DOHH2 (cell line): Measurements from ENCODE around the gene SHROOM3.

ENCODE experiments used
- H3F3A ChIP-seq: fragments of 200-600 bp; sonication (generic), shearing (Covaris generic); 2 replicates; pipeline ENCODE4 v1.6.0; 2016; ENCODE audit warnings: antibody characterized with exemption, mild to moderate bottlenecking; ENCODE audit not compliant: control insufficient read depth, insufficient read depth
- H3K27ac ChIP-seq: fragments of 200-600 bp; sonication (generic); 2 replicates; pipeline ENCODE4 v1.5.1; 2014; ENCODE audit warnings: low read depth, mild to moderate bottlenecking, low read length, moderate library complexity
- H3K27me3 ChIP-seq: fragments of 200-600 bp; sonication (generic); 2 replicates; pipeline ENCODE4 v1.6.1; 2014; ENCODE audit warnings: mild to moderate bottlenecking, low read length, mixed read lengths; ENCODE audit not compliant: control insufficient read depth
- H3K36me3 ChIP-seq: fragments of 200-600 bp; sonication (generic); 2 replicates; pipeline ENCODE4 v1.6.1; 2014; ENCODE audit warnings: mild to moderate bottlenecking, low read length, moderate library complexity, mixed read lengths; ENCODE audit not compliant: control insufficient read depth
- H3K4me1 ChIP-seq: fragments of 200-600 bp; sonication (generic); 2 replicates; pipeline ENCODE4 v1.6.1; 2014; ENCODE audit warnings: mild to moderate bottlenecking, low read length, mixed read lengths; ENCODE audit not compliant: control insufficient read depth
- H3K4me2 ChIP-seq: fragments of 200-600 bp; sonication (generic); 2 replicates; pipeline ENCODE4 v1.6.0; 2014; ENCODE audit warnings: mild to moderate bottlenecking, low read length, moderate library complexity
- H3K4me3 ChIP-seq: fragments of 200-600 bp; sonication (generic); 2 replicates; pipeline ENCODE4 v1.5.1; 2014; ENCODE audit warnings: mild to moderate bottlenecking, low read length, mixed read lengths
- H3K79me2 ChIP-seq: fragments of 200-600 bp; sonication (generic); 2 replicates; pipeline ENCODE4 v1.6.1; 2014; ENCODE audit warnings: mild to moderate bottlenecking, low read length, mixed read lengths; ENCODE audit not compliant: control insufficient read depth
- H3K9me2 ChIP-seq: fragments of 200-600 bp; sonication (generic); replicated peaks from 2 replicates; pipeline ENCODE4 v1.6.1; 2014; ENCODE audit warnings: mild to moderate bottlenecking, low read length, mixed read lengths; ENCODE audit not compliant: control insufficient read depth
- H3K9me3 ChIP-seq: fragments of 200-600 bp; sonication (generic); 2 replicates; pipeline ENCODE4 v1.6.1; 2014; ENCODE audit warnings: antibody characterized with exemption, low read length, mixed read lengths; ENCODE audit not compliant: control insufficient read depth, insufficient read depth
- H4K20me1 ChIP-seq: fragments of 200-600 bp; sonication (generic); 2 replicates; pipeline ENCODE4 v1.6.0; 2014; ENCODE audit warnings: low read depth, mild to moderate bottlenecking, antibody characterized with exemption, low read length, moderate library complexity; ENCODE audit not compliant: control insufficient read depth, insufficient read depth
- CTCF ChIP-seq: fragments of 200-600 bp; sonication (generic); IDR thresholded peaks from one replicate; pipeline ENCODE4 v1.5.1; 2014; ENCODE audit warnings: antibody characterized with exemption, mild to moderate bottlenecking, low read depth, low read length; ENCODE audit not compliant: poor library complexity, severe bottlenecking
- EZH2phosphoT487 ChIP-seq: fragments of 200-600 bp; sonication (generic); IDR thresholded peaks from 2 replicates; pipeline ENCODE4 v1.6.1; 2017; ENCODE audit warnings: borderline replicate concordance, mild to moderate bottlenecking, antibody characterized with exemption, low read length, moderate library complexity, mixed read lengths

SHROOM3 gene

GRCh38 chr4:76535603-76536372 lies 100.8 kb downstream of the SHROOM3 start:
- H3K9me3 ChIP-seq: no peaks in the 10 kb centered on the region
- no peaks in the 10 kb centered on the region for H4K20me1 ChIP-seq
- no peak overlapping the region for H3K4me2 ChIP-seq
- TF ChIP-seq CTCF: no peak
- TF ChIP-seq EZH2phosphoT487: no peak
- no peaks in the 10 kb centered on the region for H3K9me2 ChIP-seq
- no peaks in the 10 kb centered on the region for H3K27me3 ChIP-seq
- no peak overlapping the region for H3K4me3 ChIP-seq
- H3F3A ChIP-seq: no peaks in the 10 kb centered on the region
- no peak overlapping the region for H3K27ac ChIP-seq
- no peaks in the 10 kb centered on the region for H3K4me1 ChIP-seq
- no peaks in the 10 kb centered on the region for H3K79me2 ChIP-seq
- H3K36me3 ChIP-seq: no peaks in the 10 kb centered on the region

GRCh38 chr4:76536373-76536689 lies 101.3 kb downstream of the SHROOM3 start:
- no peak for TF ChIP-seq CTCF
- TF ChIP-seq EZH2phosphoT487: no peak
- Histone ChIP-seq H3K27ac (no peak overlapping the region), H3K79me2 (no peaks in the 10 kb centered on the region), H3K27me3 (no peaks in the 10 kb centered on the region), H3F3A (no peaks in the 10 kb centered on the region), H3K4me3 (no peak overlapping the region), H3K4me2 (no peak overlapping the region), H3K36me3 (no peaks in the 10 kb centered on the region), H3K4me1 (no peaks in the 10 kb centered on the region), H3K9me3 (no peaks in the 10 kb centered on the region), H3K9me2 (no peaks in the 10 kb centered on the region), H4K20me1 (no peaks in the 10 kb centered on the region)

GRCh38 chr4:76538296-76538695 lies 103.3 kb downstream of the SHROOM3 start:
- Histone ChIP-seq H3K4me2 (no peak overlapping the region), H3K27ac (no peak overlapping the region)

More at GRCh38 chr4:76538296-76538695, 103.3 kb downstream of the SHROOM3 start:
- no peaks in the 10 kb centered on the region for H4K20me1 ChIP-seq
- no peaks in the 10 kb centered on the region for H3K4me1 ChIP-seq
- TF ChIP-seq CTCF: no peak
- no peak for TF ChIP-seq EZH2phosphoT487
- H3K9me2 ChIP-seq: no peaks in the 10 kb centered on the region
- no peak overlapping the region for H3K4me3 ChIP-seq
- no peaks in the 10 kb centered on the region for H3K27me3 ChIP-seq
- no peaks in the 10 kb centered on the region for H3K79me2 ChIP-seq
- H3F3A ChIP-seq: no peaks in the 10 kb centered on the region
- no peaks in the 10 kb centered on the region for H3K36me3 ChIP-seq
- H3K9me3 ChIP-seq: no peaks in the 10 kb centered on the region
